ENCODE measurements around the gene CUZD1. TPM values are rescaled to one million over a fixed set of nuclear protein-coding genes. Genes with fewer than 3 reads are reported as not detected.
A peak's percentile ranks its signal among the peaks of the same experiment; 100 is the strongest.
"Not testable (repeated sequence)": the region's sequence is repeated elsewhere in the genome, so short reads cannot be mapped to it uniquely, and the experiment has no call there.

CUZD1 gene
- total RNA-seq, 3 donors from 2014 or later = 0.47 to 1.1 (median 0.72) TPM

DNA sequence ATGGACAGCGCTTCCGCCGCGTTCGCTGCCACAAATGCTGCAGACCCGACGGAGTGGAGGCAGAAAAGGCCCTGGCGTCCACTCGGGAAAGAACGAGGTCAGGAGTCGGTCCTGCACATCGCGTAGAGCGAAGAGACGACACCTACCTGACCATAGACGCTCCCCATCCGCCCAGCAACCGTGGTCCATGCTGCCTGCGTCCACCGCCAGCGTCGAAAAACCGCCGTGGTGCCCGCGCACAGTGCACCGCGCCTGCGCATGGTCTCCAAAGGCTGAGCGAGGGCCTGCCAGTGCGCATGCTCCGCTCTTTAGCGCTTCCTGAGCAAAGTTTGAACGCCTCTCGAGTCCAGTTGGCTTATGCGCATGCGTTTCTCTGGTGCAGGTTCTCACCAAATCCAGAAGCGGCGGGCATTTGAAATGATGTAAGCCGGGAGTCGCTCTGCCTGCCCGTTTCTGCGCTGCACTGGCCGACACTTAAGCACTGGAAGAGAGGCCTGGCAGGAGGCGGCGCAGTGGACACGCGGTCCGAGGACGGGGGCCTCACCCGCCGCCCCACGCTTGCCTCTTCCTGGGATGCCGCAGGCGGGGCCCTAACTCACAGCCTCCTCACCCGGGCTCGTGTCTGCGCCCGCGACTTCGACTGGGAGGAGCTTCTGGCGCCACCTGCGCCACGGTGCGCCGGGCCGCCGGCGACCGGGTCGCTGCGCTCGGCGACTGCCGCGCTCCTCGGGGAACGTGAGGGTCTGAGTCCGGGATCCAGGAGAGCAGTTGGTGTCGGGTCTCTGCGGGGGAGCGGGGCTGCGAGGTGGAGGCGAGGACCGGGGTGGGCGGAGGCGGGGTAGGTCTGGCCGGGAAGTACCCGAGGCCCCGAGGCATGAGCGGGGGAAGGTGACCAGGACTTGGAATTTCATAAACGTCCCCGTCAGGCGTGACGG lies 33.9 kb upstream of the CUZD1 start, which contains the start of gene FAM24B:
Gene FAM24B, minus strand, starts transcription at position 243 of the 935 bp plus-strand sequence. CDS start 29,066 bp downstream, outside the sequence.
- ATAC-seq (peak; percentile 98), DNase-seq (peak; percentile 94 to 97 (median 95))
- Histone ChIP-seq H3K4me3 (peak within 1 kb of the TSS; percentile 25), H3K4me1 (ENCODE audit: low read depth) (peaks cover 4% of the 10 kb centered on the region), H3K9me3 (no peaks in the 10 kb centered on the region), H3K36me3 (ENCODE audit: low read depth) (no peaks in the 10 kb centered on the region)
- intact Hi-C loops (cut with DNase I, micrococcal nuclease) = no loop called here
- TF ChIP-seq CTCF (IDR thresholded peaks at IDR 0.05) = no peak

DNA sequence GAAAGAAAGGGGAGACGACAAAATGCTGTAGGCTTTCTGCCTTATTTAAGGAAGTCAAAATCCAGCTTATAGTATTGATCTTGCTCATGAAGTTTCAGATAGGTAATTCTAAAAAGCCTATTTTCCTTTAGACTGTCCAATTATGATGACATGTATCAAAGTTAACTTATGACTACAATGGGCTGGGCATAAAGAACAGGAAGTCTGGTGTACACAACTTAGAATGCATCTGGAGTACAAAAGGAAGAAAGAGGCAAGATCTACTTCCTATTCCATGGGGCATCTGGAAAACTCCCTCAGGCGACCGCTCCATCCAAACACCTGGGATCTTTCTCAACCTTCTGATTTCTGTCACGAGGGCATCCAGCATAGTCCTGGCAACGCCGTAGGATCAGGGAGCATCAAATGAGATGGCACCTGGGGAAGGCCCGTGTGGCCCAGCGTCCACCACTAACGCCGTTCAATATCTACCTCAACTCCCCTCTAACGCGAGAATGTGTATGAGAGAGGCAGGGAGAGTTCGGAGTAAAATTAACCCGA lies 33.2 kb upstream of the CUZD1 start:
- Histone ChIP-seq H3K4me1 (ENCODE audit: low read depth) (peaks cover 4% of the 10 kb centered on the region), H3K4me3 (peak overlapping the region; percentile 20), H3K9me3 (no peaks in the 10 kb centered on the region), H3K36me3 (ENCODE audit: low read depth) (no peaks in the 10 kb centered on the region)
- ATAC-seq = peak; percentile 41
- no peak for TF ChIP-seq CTCF (IDR thresholded peaks at IDR 0.05)
- DNase-seq = no peak
- intact Hi-C loops (cut with DNase I, micrococcal nuclease) = no loop called here

DNA sequence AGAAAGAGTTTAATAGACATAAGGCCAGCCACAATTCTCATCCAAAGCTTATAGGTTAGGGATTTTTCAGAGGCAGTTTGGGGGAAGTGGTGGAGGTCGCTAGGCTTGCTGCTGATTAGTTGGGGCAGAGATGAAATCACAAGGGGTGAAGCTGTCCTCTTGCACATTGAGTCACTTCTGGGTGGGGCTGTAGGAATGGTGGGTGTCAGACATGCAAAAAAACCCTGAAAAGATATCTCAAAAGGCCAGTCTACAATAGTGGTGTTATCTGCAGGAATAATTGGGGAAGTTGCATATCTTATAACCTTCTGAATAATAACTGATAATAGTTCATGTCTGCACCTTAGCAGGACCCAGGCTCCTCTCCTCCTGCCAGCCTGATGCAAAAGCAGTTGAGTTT lies 31.6 kb upstream of the CUZD1 start:
- H3K9me3 ChIP-seq = no peaks in the 10 kb centered on the region
- H3K36me3 ChIP-seq (ENCODE audit: low read depth) = no peaks in the 10 kb centered on the region
- peaks cover 4% of the 10 kb centered on the region for H3K4me1 ChIP-seq (ENCODE audit: low read depth)
- no peak for TF ChIP-seq CTCF (IDR thresholded peaks at IDR 0.05)
- H3K4me3 ChIP-seq = no peak overlapping the region
- DNase-seq = no peak
- intact Hi-C loops (cut with DNase I, micrococcal nuclease) = no loop called here
- ATAC-seq = no peak

DNA sequence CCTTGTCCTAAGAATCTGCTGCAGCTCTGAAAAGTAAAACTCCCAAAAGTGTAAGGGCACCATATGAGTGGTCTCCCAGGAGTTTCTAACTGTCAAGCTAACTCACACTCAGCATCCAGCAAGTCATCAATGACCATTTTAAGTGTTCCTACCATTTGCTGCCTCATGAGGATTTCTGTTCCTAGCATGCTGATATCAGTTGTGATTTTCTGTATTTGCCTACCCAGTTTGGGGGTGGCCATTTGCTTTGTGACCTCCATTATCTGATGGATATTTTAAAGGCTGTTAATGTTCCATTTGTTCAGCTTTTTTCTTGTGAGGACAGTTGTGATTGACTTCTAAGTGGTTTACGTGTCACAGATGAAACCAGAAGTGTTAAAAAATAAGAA lies 30.8 kb upstream of the CUZD1 start:
- DNase-seq = no peak
- Histone ChIP-seq H3K9me3 (no peaks in the 10 kb centered on the region), H3K4me3 (no peak overlapping the region), H3K4me1 (ENCODE audit: low read depth) (peaks cover 4% of the 10 kb centered on the region), H3K36me3 (ENCODE audit: low read depth) (no peaks in the 10 kb centered on the region)
- no peak for TF ChIP-seq CTCF (IDR thresholded peaks at IDR 0.05)
- ATAC-seq = no peak
- intact Hi-C loops (cut with DNase I, micrococcal nuclease) = no loop called here

- H3K4me3 ChIP-seq = no peak overlapping the region
- no peak for ATAC-seq
- no peaks in the 10 kb centered on the region for H3K9me3 ChIP-seq
- DNase-seq = no peak
- H3K4me1 ChIP-seq (ENCODE audit: low read depth) = peaks cover 4% of the 10 kb centered on the region
- intact Hi-C loops (cut with DNase I, micrococcal nuclease) = no loop called here
- no peaks in the 10 kb centered on the region for H3K36me3 ChIP-seq (ENCODE audit: low read depth)
- TF ChIP-seq CTCF (IDR thresholded peaks at IDR 0.05) = no peak
These were observed 30.3 kb upstream of the CUZD1 start for GRCh38 chr10:122875843-122876466.

DNA sequence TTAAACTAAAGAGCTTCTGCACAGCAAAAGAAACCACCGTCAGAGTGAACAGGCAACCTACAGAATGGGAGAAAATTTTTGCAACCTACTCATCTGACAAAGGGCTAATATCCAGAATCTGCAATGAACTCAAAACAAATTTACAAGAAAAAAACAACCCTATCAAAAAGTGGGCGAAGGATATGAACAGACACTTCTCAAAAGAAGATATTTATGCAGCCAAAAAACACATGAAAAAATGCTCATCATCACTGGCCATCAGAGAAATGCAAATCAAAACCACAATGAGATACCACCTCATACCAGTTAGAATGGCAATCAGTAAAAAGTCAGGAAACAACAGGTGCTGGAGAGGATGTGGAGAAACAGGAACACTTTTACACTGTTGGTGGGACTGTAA lies 26.3 kb upstream of the CUZD1 start:
- H3K9me3 ChIP-seq; intact Hi-C loops (cut with DNase I, micrococcal nuclease); H3K4me3 ChIP-seq; ATAC-seq; DNase-seq; H3K36me3 ChIP-seq (ENCODE audit: low read depth); H3K4me1 ChIP-seq (ENCODE audit: low read depth): not testable (repeated sequence)

DNA sequence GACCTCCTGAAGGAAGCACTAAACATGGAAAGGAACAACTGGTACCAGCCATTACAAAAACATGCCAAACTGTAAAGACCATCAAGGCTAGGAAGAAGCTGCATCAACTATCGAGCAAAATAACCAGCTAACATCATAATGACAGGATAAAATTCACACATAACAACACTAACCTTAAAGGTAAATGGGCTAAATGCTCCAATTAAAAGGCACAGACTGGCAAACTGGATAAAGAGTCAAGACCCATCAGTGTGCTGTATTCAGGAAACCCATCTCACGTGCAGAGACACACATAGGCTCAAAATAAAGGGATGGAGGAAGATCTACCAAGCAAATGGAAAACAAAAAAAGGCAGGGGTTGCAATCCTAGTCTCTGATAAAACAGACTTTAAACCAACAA lies 23.1 kb upstream of the CUZD1 start:
- DNase-seq; H3K36me3 ChIP-seq (ENCODE audit: low read depth); intact Hi-C loops (cut with DNase I, micrococcal nuclease); H3K4me3 ChIP-seq; H3K4me1 ChIP-seq (ENCODE audit: low read depth); ATAC-seq; H3K9me3 ChIP-seq: not testable (repeated sequence)

- H3K4me3 ChIP-seq; H3K36me3 ChIP-seq (ENCODE audit: low read depth); H3K9me3 ChIP-seq; ATAC-seq; intact Hi-C loops (cut with DNase I, micrococcal nuclease); H3K4me1 ChIP-seq (ENCODE audit: low read depth): not testable (repeated sequence)
- DNase-seq = peak in 2 of 3 donors; percentile 12 to 27
These were observed 21.3 kb upstream of the CUZD1 start for GRCh38 chr10:122866757-122867482.

Data from mucosa of descending colon (tissue), 3 donors.